ENCODE results near the gene MXI1.
A peak's percentile ranks its signal among the peaks of the same experiment; 100 is the strongest.

The MXI1 gene

GRCh38 chr10:110276603-110277002 lies 69.2 kb downstream of the MXI1 start:
- DNase-seq (ENCODE audit: low read depth) = no peak

DNA sequence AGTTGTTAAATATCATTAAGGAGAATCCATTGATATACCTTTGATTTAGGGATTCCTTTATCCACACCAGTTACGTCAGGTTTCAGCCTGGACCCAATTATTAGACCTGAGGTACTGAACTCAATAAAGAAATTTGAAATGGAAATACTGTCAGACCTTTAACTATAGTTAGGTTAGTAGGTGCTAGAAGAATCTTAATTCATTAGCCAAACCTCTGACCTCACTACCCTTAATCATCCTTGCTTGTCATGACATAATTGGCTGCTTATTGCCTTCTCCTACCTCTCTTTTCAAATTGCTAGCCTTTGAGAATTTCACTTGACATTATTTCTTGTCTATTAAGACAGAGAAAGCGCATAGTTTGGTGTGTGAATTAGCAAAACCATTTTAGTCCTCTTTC lies 70.2 kb downstream of the MXI1 start:
- no peak for DNase-seq (ENCODE audit: low read depth)

DNA sequence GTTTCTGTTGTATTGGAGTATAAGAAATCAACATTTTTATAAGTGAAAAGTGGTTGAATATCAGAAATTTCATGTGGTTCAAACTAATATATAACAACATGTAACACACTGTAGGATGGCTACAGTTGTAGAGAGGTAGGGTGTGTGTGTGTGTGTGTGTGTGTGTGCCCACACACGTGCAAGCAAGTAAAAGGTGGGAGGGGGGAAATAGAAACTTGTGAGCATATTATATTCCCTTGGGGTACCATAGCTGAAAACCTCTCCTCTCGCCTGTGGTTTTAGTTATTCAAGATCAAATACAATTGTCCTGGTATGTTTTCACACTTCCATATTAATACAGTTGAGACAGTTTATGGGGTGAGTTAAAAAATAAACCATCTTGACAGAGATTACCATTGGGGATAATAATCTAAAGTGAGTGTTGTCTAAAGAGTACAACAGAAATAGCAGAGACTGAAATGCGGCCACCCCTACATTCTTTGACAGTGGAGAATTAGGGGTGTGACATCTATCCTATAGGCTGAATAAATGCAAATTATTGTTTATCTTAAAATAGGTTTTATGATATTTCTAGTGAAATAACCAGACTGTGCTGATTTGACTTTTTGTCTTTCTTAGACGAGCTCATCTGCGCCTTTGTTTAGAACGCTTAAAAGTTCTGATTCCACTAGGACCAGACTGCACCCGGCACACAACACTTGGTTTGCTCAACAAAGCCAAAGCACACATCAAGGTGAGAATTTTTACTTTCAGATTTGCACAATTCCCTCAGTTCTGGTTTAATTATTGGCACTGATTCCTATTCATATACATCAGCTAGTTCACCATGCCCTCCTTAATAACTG lies 71.4 kb downstream of the MXI1 start:
- no peak for DNase-seq (ENCODE audit: low read depth)

DNA sequence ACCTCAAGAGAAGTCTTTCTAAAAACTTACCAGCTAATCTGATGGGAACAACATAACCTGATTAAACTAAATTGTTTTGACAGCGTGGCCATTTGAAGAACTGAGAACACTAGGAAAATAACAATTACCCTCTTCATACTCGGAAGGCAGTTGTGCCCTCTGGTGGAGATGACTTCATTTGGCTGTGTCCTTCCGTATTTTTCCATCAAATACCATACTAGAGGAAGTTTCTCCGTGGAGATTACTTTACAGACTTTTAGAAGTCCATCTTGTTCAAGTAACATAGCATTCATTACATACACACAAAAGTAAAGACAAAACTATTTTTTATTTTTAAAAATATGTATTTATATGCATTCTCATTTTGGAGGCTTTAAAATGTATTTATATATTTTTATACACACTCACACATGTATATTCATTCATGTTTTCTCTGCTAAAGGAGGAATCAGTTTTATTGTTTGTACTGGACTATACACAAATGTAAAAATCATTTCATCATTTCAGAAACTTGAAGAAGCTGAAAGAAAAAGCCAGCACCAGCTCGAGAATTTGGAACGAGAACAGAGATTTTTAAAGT lies 72.1 kb downstream of the MXI1 start:
- DNase-seq (ENCODE audit: low read depth) = no peak

GRCh38 chr10:110284262-110284661 lies 76.9 kb downstream of the MXI1 start:
- no peak for DNase-seq (ENCODE audit: low read depth)

- no peak for DNase-seq (ENCODE audit: low read depth)
Measured at GRCh38 chr10:110285501-110285900, 78.1 kb downstream of the MXI1 start.

DNA sequence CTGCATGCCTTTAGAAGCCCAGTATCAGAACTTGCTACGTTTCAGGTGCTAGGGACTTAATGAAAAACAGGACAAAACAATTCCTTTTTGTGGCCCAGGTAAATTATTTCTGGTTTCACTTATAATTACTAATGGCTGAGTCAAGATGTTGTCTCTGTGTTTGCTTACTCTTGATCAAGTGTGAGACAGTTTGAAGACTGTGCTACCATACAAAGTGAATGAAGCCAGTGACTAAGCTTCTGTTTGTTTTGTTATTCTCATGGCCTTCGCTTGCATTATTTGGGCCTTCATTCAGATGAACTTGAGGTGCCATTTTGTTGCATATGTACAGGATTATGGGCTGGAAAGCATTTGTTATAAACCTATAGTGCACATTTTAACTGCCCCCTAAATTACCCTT lies 79.4 kb downstream of the MXI1 start:
- DNase-seq (ENCODE audit: low read depth) = no peak

DNA sequence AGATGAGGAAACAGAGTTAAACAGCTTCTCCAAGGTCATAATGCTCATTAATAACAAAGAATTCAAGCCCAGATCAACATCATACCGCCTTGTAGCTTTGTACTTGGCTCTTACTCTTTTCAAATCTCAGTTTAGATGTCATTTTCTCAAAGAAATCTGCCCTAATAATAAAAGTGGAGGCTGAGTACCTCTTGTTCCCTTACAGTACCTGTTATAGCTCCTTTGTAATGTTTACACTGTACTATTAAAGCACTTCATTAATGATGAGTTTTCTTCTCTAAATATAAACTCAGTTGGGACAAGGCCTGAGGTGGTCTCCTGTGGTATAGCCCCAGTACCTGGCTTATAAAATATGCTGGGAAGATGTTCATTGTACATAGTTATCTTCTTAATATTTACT lies 89.6 kb downstream of the MXI1 start:
- DNase-seq (ENCODE audit: low read depth) = no peak

DNA sequence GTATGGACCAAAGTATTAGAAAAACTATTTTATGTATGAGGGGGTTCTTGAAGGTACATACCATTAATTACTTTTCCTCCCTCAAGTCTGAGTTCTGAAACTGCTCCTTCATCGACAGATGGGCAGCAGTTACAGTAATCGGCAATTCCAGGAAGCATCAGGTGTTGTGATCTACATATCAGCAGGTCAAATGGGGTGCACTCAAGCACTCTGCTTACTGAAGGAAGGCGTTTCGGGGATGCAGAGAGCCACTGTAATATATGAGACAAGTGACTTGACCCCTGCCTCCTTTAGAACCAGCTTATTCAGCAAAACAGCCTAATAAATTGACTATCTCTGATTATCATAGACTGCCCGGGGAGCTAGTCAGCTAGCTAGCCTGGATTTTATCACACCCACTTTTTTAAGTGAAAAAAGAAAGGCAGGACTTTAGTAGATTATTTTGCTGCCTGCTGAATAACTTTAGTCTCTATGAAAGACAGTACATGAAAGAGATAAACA lies 93.1 kb downstream of the MXI1 start:
- DNase-seq (ENCODE audit: low read depth) = no peak

DNA sequence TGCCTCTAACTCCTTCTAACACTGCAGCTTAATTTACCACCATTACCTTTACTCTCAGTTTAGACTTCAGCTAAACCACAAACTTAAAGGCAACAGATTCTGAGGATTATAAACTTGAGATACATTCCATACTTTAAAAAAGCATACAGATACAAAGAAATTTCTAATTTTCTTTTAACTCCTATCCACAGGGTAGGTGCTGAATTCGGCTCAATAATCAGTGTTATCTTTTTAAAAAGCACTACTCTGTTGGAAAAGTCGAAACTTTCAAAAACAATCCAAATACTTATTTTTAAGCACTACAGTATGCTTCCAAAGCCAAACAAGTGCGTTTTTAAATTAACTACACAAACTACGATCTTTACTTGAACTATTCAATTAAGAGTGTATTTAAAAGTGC lies 96.3 kb downstream of the MXI1 start:
- DNase-seq (ENCODE audit: low read depth) = no peak

DNA sequence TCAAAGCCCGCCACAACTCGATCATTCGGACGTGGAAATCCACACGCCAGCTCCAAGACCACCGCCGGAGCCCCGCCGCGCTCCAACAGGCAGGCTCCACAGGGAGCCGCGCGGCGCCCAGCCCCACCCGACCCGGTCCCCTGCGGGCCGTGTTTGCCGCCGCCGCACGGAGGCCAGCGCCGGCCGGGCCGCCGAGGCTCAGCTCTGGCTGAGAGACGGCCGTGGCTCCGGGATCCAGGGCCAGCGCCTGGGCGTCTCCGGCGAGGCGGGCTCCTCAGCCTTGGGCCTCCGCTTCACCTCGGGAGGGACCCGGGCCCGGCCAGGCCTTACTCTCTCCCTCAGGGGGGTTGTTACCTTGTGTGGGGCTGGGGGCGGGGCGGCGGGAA lies 97.0 kb downstream of the MXI1 start:
- no peak for DNase-seq (ENCODE audit: low read depth)

DNA sequence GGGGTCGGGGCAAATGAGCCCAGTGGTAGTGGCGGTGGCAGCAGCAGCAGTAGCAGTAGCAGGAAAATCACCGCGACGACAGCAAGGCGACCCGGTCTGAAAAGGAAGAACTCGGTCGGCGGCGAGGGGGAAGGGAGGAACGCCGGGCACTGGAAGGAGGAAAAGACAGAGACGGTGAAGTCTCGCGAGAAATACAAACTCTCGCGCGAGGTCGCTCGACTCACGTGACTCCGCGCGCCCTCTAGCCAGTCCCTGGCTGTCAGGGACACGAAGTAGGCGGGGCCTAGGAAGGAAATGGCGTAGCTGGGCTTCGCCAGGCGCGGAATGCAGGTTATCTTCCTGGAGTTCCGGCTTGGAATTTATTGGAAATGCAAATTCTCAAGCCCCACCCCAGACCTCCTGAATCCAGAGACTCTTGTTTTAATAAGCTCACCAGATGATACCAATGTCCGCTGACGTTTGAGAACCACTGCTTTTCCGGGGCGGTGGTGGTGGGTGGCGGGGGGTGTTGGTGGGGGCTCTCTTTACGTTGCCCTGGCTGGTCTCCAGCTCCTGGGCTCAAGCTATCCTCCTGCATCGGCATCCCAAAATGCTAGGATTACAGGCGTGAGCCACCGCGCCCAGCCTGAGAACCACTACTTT lies 97.5 kb downstream of the MXI1 start, which contains the start of gene SMNDC1:
TSS of gene SMNDC1 (minus strand) at position 141 of the 642 bp plus-strand sequence. CDS start 1,333 bp downstream, outside the sequence.
- peak; percentile 95 for DNase-seq (ENCODE audit: low read depth)

DNA sequence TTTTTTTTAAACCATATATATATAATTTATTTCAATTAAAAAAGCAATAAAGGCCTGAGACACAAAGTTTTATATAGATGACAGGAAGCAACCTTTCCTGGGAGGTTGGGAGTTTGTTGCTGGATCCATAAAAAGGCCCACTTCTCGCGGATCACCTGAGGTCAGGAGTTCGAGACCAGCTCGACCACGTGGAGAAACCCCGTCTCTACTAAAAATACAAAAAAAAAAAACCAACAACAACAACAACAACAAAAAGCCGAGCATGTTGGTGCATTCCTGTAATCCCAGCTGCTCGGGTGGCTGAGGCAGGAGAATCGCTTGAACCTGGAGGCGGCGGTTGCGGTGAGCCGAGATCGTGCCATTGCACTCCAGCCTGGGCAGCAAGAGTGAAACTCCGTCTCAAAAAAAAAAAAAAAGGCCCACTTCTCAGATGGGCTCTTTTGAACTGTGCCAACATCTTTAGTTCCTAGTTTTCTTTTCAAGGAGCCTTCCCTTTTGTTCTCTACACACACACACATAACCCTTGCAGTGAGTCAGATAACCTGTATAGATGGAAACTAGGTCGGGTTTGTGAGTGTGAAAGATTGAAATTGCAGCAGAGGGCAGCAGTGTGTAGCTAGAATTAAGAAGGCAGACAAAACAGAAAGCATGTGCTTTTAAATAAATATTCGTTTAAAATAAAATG lies 98.5 kb downstream of the MXI1 start:
- DNase-seq (ENCODE audit: low read depth) = peak; percentile 16

DNA sequence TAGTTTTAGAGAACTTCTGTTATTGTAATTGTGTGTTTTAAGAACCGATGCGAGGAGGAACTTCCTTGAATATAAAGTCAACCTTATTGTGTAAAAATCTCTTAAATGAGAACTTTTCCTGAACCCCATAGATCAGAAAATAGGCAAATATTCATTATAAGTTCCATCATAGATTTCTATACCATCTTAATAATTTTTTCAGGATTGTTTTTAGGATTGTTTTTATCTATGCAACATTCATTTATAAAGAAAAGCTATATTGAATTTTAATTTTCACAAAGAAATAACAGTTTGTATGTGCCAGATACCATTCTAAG lies 99.0 kb downstream of the MXI1 start:
- DNase-seq (ENCODE audit: low read depth) = no peak

GRCh38 chr10:110307805-110308204 lies 100.4 kb downstream of the MXI1 start:
- DNase-seq (ENCODE audit: low read depth) = no peak

- DNase-seq (ENCODE audit: low read depth) = no peak
Measured at GRCh38 chr10:110310741-110311140, 103.3 kb downstream of the MXI1 start.

DNA sequence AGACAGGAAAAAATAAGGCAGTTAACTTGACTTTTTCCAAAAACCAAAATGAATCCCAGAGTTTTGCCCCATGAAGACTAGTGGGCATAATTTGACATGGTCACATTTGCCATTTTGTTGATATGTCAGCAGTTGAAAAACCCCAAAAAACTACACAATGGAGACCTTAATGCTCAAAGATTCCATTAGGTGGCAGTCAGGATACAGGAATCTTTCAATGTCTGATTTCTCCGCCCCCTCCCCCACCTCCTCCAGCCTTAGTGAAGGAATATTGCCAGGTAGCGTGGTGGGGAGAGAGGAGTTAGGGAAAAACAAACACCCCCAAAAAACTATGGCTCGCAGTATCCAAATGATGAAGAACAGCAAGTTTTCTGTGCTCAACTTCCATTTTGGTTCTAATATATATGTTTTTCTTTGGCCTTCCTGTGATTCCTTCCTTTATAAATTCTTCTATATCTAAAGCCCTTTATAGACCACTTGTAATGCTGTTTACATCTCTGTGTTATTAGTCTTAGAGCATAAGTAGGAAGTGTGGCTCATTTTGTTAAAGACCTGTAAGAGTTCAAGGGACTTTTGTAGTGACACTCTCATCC lies 104.0 kb downstream of the MXI1 start:
- peak; percentile 6 for DNase-seq (ENCODE audit: low read depth)

DNA sequence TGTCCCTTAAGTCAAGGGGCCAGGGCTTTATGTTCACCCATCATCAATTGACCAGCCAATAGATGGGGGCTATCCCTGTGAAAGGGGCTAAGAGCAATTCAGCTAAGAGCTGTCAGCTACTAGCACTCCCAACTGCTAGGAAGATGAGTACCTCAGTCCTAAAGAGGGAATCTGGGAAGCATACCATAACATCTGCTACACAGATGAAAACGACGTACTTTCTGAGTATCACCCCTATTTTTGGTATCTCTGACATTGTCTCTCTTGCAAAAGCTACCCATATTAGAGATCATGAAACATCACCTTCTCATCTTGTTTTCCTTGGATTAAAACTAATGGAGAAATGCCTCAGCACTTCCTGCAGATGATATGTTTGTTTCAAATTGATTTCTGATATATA lies 104.8 kb downstream of the MXI1 start:
- no peak for DNase-seq (ENCODE audit: low read depth)

DNA sequence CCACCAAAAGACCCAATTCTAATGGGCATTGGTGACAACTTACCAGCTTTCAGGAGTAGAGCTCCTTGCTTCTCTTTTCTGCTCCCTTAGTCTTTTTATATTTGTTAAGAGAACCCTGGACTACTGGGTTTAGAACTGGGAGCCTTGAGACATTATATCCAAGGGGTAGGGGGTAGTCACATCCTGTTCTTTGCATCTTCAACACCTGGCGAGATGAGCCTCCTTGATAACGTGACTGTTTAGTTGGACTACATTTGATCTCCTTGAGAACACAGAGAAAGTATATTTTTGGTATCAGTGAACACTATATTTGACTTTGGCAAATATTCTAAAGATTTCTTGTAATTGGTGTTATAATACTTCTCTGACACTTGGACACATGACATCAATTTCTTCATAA lies 106.3 kb downstream of the MXI1 start:
- DNase-seq (ENCODE audit: low read depth) = no peak

DNA sequence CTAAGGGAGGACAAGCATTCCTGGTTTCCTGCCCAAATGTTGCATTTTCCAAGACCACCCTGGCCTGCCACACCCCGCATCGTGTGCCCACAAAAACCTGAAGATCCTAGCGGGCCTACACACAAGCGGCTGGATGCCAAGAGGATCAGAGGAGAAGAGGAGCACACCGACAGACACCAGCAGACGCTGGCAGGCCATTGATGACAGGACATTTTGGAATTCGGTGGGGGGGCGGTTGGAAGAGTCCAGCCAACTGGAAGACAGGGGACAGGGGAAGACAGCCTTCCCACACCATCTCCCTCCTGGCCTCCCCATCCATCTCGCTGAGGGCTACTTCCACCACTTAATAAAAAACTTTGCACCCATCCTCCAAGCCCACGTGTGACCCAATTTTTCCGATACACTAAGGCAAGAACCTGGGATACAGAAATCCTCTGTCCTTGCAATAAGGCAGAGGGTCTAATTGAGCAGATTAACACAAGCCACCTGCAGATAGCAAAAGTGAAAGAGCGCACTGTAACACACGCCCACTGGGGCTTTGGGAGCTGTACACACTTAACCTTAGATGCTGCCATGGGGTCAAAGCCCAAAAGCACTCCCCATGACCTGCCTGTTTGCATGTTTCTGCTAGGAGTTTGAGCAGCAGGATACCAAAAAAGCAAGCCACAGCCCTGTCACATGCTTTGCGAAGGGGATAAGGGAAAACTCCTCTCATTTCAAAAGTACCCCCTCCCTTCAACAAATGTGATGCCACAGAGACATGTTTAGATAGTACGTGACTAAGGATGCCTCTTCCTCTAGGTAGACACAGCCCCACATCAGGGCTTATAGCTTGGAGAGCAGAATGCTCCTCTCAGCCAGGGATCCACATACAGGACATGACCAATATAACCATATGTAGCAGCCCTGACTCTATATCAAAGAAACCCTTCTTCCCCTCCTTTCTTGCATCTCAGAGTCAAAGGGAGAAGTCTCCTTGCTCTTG lies 110.8 kb downstream of the MXI1 start:
- no peak for DNase-seq (ENCODE audit: low read depth)
